Stimulated activated CD4-positive, alpha-beta T cell treated with anti-CD3 and anti-CD28 coated beads, Interleukin-1b, Interleukin-23, amount 100 ng/mL, for 24 hours (primary cell): Measurements from ENCODE around the gene NANOS3.
"Not testable (repeated sequence)": the region's sequence is repeated elsewhere in the genome, so short reads cannot be mapped to it uniquely, and the experiment has no call there.

ENCODE experiments used
- DNase-seq, 4 experiments: peaks; one replicate each; pipeline ENCODE4 v3.0.0-alpha.2; 2020; ENCODE audit warnings: low read depth in 4 of 4, low spot score in 1 of 4

Gene NANOS3

DNA sequence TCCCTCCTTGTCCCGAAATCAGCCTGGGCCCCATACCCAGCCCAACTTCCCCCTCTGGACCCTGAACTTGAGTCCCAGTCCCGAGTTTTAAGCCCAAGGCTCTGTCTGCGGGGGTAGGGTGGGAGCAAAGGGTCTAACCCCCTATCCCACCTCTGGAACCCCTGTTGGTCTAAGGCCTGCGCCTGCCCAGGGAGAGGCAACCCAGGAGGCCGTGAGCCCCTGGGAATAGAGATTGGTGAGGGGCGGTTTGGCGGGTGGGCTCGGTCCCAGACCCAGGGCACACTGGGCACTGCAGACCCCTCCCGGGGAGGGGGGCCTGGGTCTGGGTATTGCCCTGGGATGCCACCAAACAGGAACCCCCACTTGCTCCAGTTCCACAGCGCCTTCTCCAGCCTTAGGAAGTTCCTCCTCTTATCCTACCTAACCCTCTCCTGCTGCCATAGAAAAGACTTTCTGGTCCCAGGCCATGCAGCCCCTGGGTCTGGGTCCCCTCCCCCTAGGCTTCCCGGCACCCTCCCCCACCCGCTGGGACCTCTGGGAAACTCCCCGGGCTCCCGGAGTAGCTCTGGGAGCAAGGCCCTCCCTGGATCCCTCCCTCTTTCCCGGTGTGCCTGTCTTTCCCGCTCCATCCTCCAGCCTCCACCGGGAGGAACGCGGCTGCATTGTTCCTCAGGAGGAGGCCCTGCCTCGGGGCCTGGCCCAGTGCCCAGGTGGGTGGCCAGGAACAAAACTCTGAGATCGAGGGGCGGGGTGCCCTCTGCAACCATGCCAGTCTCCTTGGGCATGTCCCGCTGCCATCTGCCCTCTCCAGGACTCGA is 33.6 kb upstream of the NANOS3 start:
- DNase-seq = no peak

DNA sequence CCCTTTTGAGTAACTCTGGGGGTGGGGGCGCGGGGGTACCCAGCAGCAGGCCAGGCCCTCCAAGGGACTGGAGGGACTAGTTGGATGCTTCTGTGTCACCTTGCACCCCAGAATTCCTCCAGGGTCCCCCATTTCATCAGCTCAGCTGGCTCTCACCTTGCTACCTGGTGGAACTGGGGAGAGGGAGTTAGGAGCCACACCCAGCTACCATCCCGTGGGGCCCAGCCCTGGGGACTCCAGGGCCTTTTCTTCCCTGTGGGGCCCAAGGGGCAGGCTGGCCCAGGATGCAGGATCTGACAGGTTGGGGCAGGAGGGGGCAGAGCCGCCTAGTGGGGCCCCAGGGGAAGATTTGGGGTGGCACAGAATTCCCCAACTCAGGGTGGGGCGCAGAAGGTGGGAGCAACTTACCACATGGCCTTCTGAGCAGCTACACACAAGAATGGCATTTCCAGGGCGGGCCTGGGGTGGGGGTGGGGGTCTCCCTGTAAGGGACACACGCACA is 32.8 kb upstream of the NANOS3 start:
- no peak for DNase-seq

DNA sequence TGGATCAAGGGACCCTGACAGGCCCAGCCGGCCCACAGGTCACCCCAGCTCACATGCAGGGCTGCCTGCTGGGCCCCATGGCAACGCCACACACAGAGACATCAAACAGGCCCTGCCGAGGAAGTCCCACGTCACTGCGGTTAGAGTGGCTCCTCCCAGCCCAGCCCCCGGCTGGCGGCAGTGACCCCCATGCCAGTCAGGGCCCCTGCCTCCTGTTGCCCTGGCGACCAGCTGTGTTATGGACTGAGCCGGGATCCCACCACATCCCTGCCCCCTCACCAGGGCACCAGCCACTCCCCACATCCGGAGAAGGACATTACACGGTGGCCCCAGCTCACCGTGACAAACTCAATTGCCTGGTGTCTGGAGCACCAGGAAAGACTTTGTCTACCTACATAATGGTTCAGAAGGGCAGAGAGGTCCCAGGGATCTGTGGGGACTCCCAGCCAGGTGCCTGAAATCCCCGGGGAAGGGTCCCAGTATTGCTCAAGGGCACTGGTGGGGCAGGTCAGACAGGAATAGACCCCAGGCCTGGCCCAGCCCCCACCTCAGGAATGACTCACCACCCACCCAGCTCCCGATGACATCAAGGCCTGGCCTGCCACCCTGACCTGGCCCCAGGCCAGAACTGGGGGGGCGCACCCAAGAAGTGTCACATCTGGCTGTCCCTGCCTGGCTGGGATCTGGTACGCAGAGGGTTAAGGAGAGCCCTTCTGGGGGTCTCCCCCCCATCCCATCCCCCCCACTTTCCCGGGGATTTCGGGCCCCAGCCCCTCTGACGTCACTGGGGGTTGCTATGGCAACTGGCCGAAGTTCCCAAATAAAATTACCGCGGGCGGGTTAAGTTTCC is 30.2 kb upstream of the NANOS3 start:
- DNase-seq = peak; percentile 75 to 94 (median 82)

GRCh38 chr19:13847407-13848339 is 29.3 kb upstream of the NANOS3 start:
- peak in 2 of 4 experiments; percentile 67 to 81 for DNase-seq

DNA sequence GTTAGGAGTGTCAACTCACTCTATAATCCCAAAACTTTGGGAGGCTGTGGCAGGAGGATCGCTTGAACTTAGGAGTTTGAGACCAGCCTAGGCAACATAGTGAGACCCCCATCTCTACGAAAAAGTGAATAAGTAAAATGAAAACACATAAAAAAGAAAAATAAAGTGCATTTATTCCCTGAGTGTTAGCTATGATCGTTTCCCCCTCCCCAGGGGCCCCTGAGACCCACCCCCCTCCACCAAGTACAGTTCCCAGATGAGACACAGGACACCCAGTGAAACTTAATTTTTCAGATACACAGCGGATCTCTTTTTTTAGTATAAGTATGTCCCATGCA is 28.6 kb upstream of the NANOS3 start:
- no peak for DNase-seq

- no peak for DNase-seq
These were observed 27.9 kb upstream of the NANOS3 start for GRCh38 chr19:13848798-13849676.

- peak in 2 of 4 experiments; percentile 51 to 67 for DNase-seq
These were observed 26.7 kb upstream of the NANOS3 start for GRCh38 chr19:13849991-13850909.

- DNase-seq = peak in 1 of 4 experiments; percentile 47
These were observed 25.8 kb upstream of the NANOS3 start for GRCh38 chr19:13850910-13851733.

- not testable (repeated sequence) for DNase-seq
These were observed 25.2 kb upstream of the NANOS3 start for GRCh38 chr19:13851734-13852114.

GRCh38 chr19:13852171-13852707 is 24.7 kb upstream of the NANOS3 start:
- not testable (repeated sequence) for DNase-seq

- DNase-seq = no peak
These were observed 20.4 kb upstream of the NANOS3 start for GRCh38 chr19:13856497-13856896.

DNA sequence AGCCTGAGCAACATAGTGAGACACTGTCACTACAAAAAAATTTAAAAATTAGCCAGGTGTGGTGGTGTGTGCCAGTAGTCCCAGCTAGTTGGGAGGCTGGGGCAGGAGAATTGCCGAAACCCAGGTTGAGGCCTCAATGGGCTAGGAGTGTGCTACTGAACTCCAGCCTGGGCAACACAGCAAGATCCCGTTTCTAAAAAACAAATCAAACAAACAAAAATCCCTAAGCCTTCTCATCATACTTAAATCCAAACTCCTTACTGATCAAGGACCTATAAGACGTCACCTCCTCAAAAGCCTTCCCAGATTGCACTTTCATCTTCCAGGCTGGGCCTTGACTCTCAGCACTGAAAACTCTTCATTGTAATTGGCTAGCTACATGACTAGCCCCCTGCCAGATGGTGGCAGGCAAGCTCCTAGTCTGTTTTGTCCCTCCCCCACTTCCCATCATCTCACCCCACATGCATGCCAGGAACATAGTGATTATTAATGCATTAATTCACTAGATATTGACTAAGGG is 17.5 kb upstream of the NANOS3 start:
- no peak for DNase-seq

DNA sequence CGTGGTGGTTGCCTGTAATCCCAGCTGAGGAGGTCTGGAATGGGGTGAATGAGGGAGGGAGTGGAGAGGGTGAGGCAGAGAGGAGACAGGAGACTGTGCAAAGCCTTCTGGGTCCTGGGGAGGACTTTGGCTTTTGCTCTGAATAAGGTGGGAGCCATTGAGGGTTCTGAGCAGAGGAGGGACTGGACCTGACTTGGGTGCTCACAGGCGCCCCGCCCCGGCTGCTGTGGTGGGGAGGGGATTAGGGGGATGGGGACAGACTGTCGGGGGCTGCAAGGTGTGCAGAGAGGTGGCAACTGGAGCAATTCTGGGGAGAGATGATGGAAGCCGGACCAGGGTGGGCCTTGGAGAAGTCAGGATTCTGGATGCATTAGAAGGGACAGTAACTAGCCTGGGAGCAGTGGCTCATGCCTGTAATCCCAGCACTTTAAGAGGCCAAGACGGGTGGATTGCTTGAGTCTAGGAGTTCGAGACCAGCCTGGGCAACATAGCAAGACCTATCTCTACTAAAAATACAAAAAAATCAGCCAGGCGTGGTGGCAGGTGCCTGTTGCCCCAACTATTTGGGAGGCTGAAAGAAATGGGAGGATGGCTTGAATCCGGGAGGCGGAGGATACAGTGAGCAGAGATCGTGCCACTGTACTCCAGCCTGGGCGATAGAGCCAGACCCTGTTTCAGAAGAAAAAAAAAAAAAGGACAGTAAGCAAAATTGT is 16.1 kb upstream of the NANOS3 start:
- DNase-seq = no peak

- no peak for DNase-seq
These were observed 15.6 kb upstream of the NANOS3 start for GRCh38 chr19:13861392-13861713.

- DNase-seq = peak; percentile 65 to 89 (median 80)
These were observed 15.0 kb upstream of the NANOS3 start for GRCh38 chr19:13861714-13862531.

- no peak for DNase-seq
These were observed 12.8 kb upstream of the NANOS3 start for GRCh38 chr19:13864046-13864666.
